HepG2 (cell line): Measurements from ENCODE around the gene BYSL. TPM values are rescaled to one million over a fixed set of nuclear protein-coding genes. Genes with fewer than 3 reads are reported as not detected.

Source experiments
- ATAC-seq: fragments of 200-7000 bp; cut with Tn5 transposase; 3 replicates; pipeline ENCODE4 v1.9.1; 2020; ENCODE audit warnings: mild to moderate bottlenecking, moderate library complexity
- BruUV-seq: library from RNA; stranded (reverse); fragments of 400-500 nt; replicated peaks from 2 replicates; lab custom pipeline; 2021; lab: Mats Ljungman, UMichigan
- CTCF ChIA-PET: fragments of 300-600 bp; formaldehyde crosslinking; extraction: SDS; loops from one replicate; lab custom pipeline; 2021; ENCODE audit warnings: low total read pairs, inconsistent platforms, low intra/inter-chr PET ratio; lab: Yijun Ruan, JAX
- POLR2A ChIA-PET: fragments of 350-600 bp; sonication (Branson Sonifier 250); formaldehyde crosslinking; loops from one replicate; lab custom pipeline; 2020; ENCODE audit warnings: antibody characterized with exemption, inconsistent platforms; lab: Yijun Ruan, JAX
- DNase-seq: peaks from one replicate; pipeline ENCODE4 v3.0.0-alpha.2; 2015; ENCODE audit warnings: low spot score
- FAIRE-seq: peaks from 3 replicates; lab custom pipeline; 2011; peaks lifted over from hg19 to GRCh38; lab: Jason Lieb, UNC
- H2AFZ ChIP-seq: one replicate; pipeline ENCODE4 v1.6.1; 2011; ENCODE audit warnings: low read length, inconsistent platforms
- H3K27ac ChIP-seq: fragments of 300-600 bp; 3 replicates; pipeline ENCODE4 v1.8.0; 2011; ENCODE audit warnings: mixed run types, mild to moderate bottlenecking, mixed read lengths, low read length, inconsistent platforms; ENCODE audit not compliant: insufficient read depth; ENCODE audit errors: extremely low read length
- H3K27me3 ChIP-seq, 2 experiments: fragments of 200-600 bp in 1 of 2; 2 replicates in 1 of 2; 3 replicates in 1 of 2; pipeline versions ENCODE4 v1.6.0 to v1.8.0; 2011; ENCODE audit warnings: low read length in 2 of 2, mild to moderate bottlenecking in 2 of 2, moderate library complexity in 2 of 2, inconsistent platforms in 1 of 2; ENCODE audit not compliant: insufficient read depth in 2 of 2, control insufficient read depth in 1 of 2
- H3K36me3 ChIP-seq, 2 experiments: fragments of 200-600 bp in 1 of 2; replicated peaks in 1 of 2; 2 replicates in 1 of 2; 3 replicates in 1 of 2; pipeline versions ENCODE4 v1.5.1 to v1.8.0; 2011; ENCODE audit warnings: low read length in 2 of 2, inconsistent platforms in 1 of 2; ENCODE audit not compliant: insufficient read depth in 2 of 2, control insufficient read depth in 1 of 2
- H3K4me1 ChIP-seq: 2 replicates; pipeline ENCODE4 v1.5.1; 2012; ENCODE audit warnings: low read length, inconsistent platforms; ENCODE audit not compliant: insufficient read depth
- H3K4me2 ChIP-seq: 2 replicates; pipeline ENCODE4 v1.6.0; 2011; ENCODE audit warnings: low read depth, low read length, inconsistent platforms
- H3K4me3 ChIP-seq, 3 experiments: fragments of 200-600 bp in 1 of 3; sonication (generic), shearing (Covaris generic) in 1 of 3; replicated peaks in 1 of 3; 2 replicates each; pipeline ENCODE4 v1.5.1; 2011 to 2016; ENCODE audit warnings: low read length in 3 of 3, inconsistent platforms in 2 of 3, low read depth in 2 of 3, mild to moderate bottlenecking in 2 of 3, control low read depth in 1 of 3, mixed read lengths in 1 of 3; ENCODE audit not compliant: insufficient read depth in 1 of 3
- H3K79me2 ChIP-seq: one replicate; pipeline ENCODE4 v1.6.1; 2011; ENCODE audit warnings: low read length, inconsistent platforms; ENCODE audit not compliant: insufficient read depth
- H3K9ac ChIP-seq: 2 replicates; pipeline ENCODE4 v1.6.0; 2011; ENCODE audit warnings: mild to moderate bottlenecking, low read depth, low read length, inconsistent platforms; ENCODE audit not compliant: insufficient read depth
- H3K9me3 ChIP-seq: 2 replicates; pipeline ENCODE4 v1.5.1; 2012; ENCODE audit warnings: mild to moderate bottlenecking, low read length
- H4K20me1 ChIP-seq: 2 replicates; pipeline ENCODE4 v1.6.0; 2011; ENCODE audit warnings: inconsistent platforms, mild to moderate bottlenecking, low read length, moderate library complexity; ENCODE audit not compliant: insufficient read depth
- ATF7 ChIP-seq, 2 experiments: fragments of 450-650 bp in 1 of 2; sonication (generic) in 1 of 2; formaldehyde crosslinking in 1 of 2; IDR thresholded peaks; 2 replicates each; pipeline versions ENCODE4 v1.4.0 to v1.6.1; 2016 to 2020; ENCODE audit warnings: antibody characterized with exemption in 1 of 2, mild to moderate bottlenecking in 1 of 2, missing genetic modification reagents in 1 of 2
- DNMT3B ChIP-seq: conservative IDR thresholded peaks from 2 replicates; pipeline ENCODE4 v1.6.1; 2016; ENCODE audit warnings: missing biosample characterization, control low read depth
- FOXM1 ChIP-seq: sonication (generic); formaldehyde crosslinking; IDR thresholded peaks from 2 replicates; pipeline ENCODE4 v1.5.0; 2020; ENCODE audit warnings: missing genetic modification reagents
- HNRNPH1 ChIP-seq: fragments of 200-400 bp; formaldehyde crosslinking; optimal IDR thresholded peaks from 2 replicates; pipeline ENCODE3; 2017; ENCODE audit warnings: mild to moderate bottlenecking, low read depth, low read length
- POLR2A ChIP-seq, 2 experiments: IDR thresholded peaks; 2 replicates each; pipeline ENCODE4 v1.6.1; 2011; ENCODE audit warnings: low read depth in 2 of 2, low read length in 2 of 2, mild to moderate bottlenecking in 1 of 2, moderate library complexity in 1 of 2; ENCODE audit not compliant: insufficient read depth in 1 of 2
- TEAD3 ChIP-seq: optimal IDR thresholded peaks from 2 replicates; pipeline ENCODE3; 2016; ENCODE audit warnings: borderline replicate concordance
- ZNF260 ChIP-seq: sonication (generic); formaldehyde crosslinking; IDR thresholded peaks from 2 replicates; pipeline ENCODE4 v1.4.0; 2020; ENCODE audit warnings: missing genetic modification reagents, low read depth, mild to moderate bottlenecking, borderline replicate concordance
- ZNF605 ChIP-seq: sonication (generic); formaldehyde crosslinking; IDR thresholded peaks from 2 replicates; pipeline ENCODE4 v1.8.0; 2022; ENCODE audit warnings: mild to moderate bottlenecking, missing genetic modification reagents
- WGBS: methylation state at CpG from one replicate; pipeline ENCODE4 v1.1.6; 2017; ENCODE audit warnings: low lambda C conversion rate; 5-methylcytosine and 5-hydroxymethylcytosine counted together
- in situ Hi-C: cut with HindIII; loops from 2 replicates; pipeline ENCODE4 v1.10.0; 2017; ENCODE audit warnings: low pct_unique_long_range_greater_than_20kb; ENCODE audit not compliant: extremely low pct_ligation_motif_present
- intact Hi-C: fragments of 100-400 bp; cut with micrococcal nuclease; formaldehyde crosslinking; loops from one replicate; pipeline ENCODE4 v1.10.0; 2022; ENCODE audit not compliant: unreplicated experiment
- polyA plus RNA-seq, 8 experiments: library from polyadenylated mRNA; depleted of rRNA in 3 of 8; stranded (reverse) in 7 of 8; unstranded in 1 of 8; fragments of >200 nt; fragmentation: Illumina TruSeq in 4 of 8; extraction: Trizol in 4 of 8; gene quantifications; 2 replicates each; pipeline versions ENCODE4 v1.2.1 to v1.2.3, GENCODE V29; 2011 to 2016; ENCODE audit warnings: low read depth in 4 of 8, missing spikeins in 1 of 8, mixed read lengths in 1 of 8; ENCODE audit not compliant: insufficient read depth in 1 of 8
- total RNA-seq, 5 experiments: library from RNA; depleted of rRNA; stranded (reverse); fragments of >200 nt; fragmentation: Illumina TruSeq; extraction: Trizol; gene quantifications; 2 replicates each; pipeline ENCODE4 v1.2.3, GENCODE V29; 2016; ENCODE audit warnings: low read depth in 1 of 5
- TF ChIP-seq, protein P1 (sequence below), 2 experiments: IDR thresholded peaks; 2 replicates each; pipeline ENCODE4 v1.6.1; 2011 to 2012; ENCODE audit warnings: low read length in 2 of 2, borderline replicate concordance in 1 of 2, low read depth in 1 of 2, mild to moderate bottlenecking in 1 of 2, moderate library complexity in 1 of 2
- TF ChIP-seq, protein P2 (sequence below): IDR thresholded peaks from 2 replicates; pipeline ENCODE4 v1.6.1; 2012; ENCODE audit warnings: low read length, improper control_type of control experiment

BYSL gene
- total and polyA plus RNA-seq, 2 of the 13 experiments (the other 11 are each of a cell fraction or from before 2014, with no cell fraction given), result 27.9 to 28.6 TPM

DNA sequence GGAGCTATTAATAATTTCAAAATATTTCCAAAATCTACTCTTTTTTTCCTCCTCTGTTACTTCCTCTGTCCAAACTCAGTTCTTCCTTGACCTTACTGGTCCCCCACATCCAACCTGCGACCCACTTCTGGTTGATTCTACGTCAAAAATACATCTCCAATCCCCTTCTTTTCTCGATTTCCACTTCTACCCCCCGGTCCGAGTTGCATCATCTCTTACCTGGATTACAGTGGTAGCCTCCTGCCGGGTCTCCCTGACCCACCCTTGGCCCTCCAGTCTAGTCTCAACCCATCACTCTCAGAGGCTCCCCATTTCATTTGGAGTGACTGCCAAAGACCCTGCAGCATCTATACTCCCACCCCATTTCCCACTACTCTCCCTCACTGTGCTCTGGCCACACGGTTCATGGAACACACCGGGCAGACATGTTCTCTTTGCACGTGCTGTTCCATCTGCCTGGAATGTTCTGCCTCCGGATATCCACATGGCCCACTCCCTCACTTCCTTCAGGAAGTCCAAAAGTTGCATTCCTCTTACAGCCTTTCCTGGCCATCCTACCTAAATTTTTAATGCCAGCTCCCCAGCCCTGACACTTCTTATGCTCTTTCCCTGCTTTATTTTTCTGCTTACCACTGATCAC lies 26.4 kb downstream of the BYSL start:
- no peak for ATAC-seq
- Histone ChIP-seq H3K27me3 (peaks cover 2 to 4% of the 10 kb centered on the region in 2 experiments; a peak in 2 of 5 replicates), H3K36me3 (no peaks in the 10 kb centered on the region), H3K79me2 (no peaks in the 10 kb centered on the region), H2AFZ (no peak overlapping the region), H3K9ac (no peak overlapping the region), H3K4me3 (no peak overlapping the region), H3K4me2 (no peak overlapping the region), H3K4me1 (peaks cover under 1% of the 10 kb centered on the region; the same call in 1 of the 2 replicates), H4K20me1 (no peaks in the 10 kb centered on the region), H3K9me3 (no peaks in the 10 kb centered on the region), H3K27ac (no peak overlapping the region)
- 39% methylated on average over 10 of the region's 10 CpGs for WGBS
- intact Hi-C loops, result no loop called here
- FAIRE-seq, result no peak
- ChIA-PET CTCF (no interaction called here), POLR2A (interaction anchor here (1.1 to 1.5 kb wide), 2 partner anchors 27 to 124 kb away, joined by 3 to 4 read pairs; partner anchors contain the start of genes BYSL and MED20)
- TF ChIP-seq TEAD3 (CRISPR knock-in tag), result peak; percentile 40
- no peak for TF ChIP-seq ZNF260 (CRISPR knock-in tag)
- TF ChIP-seq FOXM1 (CRISPR knock-in tag), result no peak
- TF ChIP-seq, protein P1, sequence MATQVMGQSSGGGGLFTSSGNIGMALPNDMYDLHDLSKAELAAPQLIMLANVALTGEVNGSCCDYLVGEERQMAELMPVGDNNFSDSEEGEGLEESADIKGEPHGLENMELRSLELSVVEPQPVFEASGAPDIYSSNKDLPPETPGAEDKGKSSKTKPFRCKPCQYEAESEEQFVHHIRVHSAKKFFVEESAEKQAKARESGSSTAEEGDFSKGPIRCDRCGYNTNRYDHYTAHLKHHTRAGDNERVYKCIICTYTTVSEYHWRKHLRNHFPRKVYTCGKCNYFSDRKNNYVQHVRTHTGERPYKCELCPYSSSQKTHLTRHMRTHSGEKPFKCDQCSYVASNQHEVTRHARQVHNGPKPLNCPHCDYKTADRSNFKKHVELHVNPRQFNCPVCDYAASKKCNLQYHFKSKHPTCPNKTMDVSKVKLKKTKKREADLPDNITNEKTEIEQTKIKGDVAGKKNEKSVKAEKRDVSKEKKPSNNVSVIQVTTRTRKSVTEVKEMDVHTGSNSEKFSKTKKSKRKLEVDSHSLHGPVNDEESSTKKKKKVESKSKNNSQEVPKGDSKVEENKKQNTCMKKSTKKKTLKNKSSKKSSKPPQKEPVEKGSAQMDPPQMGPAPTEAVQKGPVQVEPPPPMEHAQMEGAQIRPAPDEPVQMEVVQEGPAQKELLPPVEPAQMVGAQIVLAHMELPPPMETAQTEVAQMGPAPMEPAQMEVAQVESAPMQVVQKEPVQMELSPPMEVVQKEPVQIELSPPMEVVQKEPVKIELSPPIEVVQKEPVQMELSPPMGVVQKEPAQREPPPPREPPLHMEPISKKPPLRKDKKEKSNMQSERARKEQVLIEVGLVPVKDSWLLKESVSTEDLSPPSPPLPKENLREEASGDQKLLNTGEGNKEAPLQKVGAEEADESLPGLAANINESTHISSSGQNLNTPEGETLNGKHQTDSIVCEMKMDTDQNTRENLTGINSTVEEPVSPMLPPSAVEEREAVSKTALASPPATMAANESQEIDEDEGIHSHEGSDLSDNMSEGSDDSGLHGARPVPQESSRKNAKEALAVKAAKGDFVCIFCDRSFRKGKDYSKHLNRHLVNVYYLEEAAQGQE (IDR thresholded peaks at IDR 0.05; ENCODE audit: borderline replicate concordance in 1 of 2, low read depth in 1 of 2, low read length in 2 of 2), result no peak
- TF ChIP-seq DNMT3B (CRISPR knock-in tag), result no peak
- TF ChIP-seq, protein P2, sequence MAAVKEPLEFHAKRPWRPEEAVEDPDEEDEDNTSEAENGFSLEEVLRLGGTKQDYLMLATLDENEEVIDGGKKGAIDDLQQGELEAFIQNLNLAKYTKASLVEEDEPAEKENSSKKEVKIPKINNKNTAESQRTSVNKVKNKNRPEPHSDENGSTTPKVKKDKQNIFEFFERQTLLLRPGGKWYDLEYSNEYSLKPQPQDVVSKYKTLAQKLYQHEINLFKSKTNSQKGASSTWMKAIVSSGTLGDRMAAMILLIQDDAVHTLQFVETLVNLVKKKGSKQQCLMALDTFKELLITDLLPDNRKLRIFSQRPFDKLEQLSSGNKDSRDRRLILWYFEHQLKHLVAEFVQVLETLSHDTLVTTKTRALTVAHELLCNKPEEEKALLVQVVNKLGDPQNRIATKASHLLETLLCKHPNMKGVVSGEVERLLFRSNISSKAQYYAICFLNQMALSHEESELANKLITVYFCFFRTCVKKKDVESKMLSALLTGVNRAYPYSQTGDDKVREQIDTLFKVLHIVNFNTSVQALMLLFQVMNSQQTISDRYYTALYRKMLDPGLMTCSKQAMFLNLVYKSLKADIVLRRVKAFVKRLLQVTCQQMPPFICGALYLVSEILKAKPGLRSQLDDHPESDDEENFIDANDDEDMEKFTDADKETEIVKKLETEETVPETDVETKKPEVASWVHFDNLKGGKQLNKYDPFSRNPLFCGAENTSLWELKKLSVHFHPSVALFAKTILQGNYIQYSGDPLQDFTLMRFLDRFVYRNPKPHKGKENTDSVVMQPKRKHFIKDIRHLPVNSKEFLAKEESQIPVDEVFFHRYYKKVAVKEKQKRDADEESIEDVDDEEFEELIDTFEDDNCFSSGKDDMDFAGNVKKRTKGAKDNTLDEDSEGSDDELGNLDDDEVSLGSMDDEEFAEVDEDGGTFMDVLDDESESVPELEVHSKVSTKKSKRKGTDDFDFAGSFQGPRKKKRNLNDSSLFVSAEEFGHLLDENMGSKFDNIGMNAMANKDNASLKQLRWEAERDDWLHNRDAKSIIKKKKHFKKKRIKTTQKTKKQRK, result no peak
- TF ChIP-seq ATF7 (IDR thresholded peaks at IDR 0.05), result peak; percentile 54
- no peak for TF ChIP-seq ATF7 (CRISPR knock-in tag; IDR thresholded peaks at IDR 0.05)
- TF ChIP-seq ZNF605, result no peak
- no peak for TF ChIP-seq POLR2A (IDR thresholded peaks at IDR 0.05; ENCODE audit: insufficient read depth in 1 of 2, low read depth in 2 of 2, low read length in 2 of 2)
- no peak for TF ChIP-seq HNRNPH1
- no peak for DNase-seq
- BruUV-seq, result no TSS peak
- in situ Hi-C loops, result no loop called here
